Neural progenitor cell (in vitro differentiated cells): ENCODE measurements around the gene KCNMB2. TPM values are rescaled to one million over a fixed set of nuclear protein-coding genes. Genes with fewer than 3 reads are reported as not detected.

Experiments
- DNase-seq: peaks from one replicate; pipeline ENCODE4 v3.0.0-alpha.2; 2016; ENCODE audit warnings: low spot score
- H2AFZ ChIP-seq: fragments of 200-600 bp; sonication (generic); replicated peaks from 2 replicates; pipeline ENCODE4 v1.6.1; 2016; ENCODE audit warnings: antibody characterized with exemption
- H3F3A ChIP-seq: fragments of 200-600 bp; sonication (generic); 2 replicates; pipeline ENCODE4 v1.6.1; 2016; ENCODE audit warnings: antibody characterized with exemption, low read depth
- H3K27ac ChIP-seq: fragments of 200-600 bp; sonication (generic); 2 replicates; pipeline ENCODE4 v1.5.1; 2016; ENCODE audit warnings: mild to moderate bottlenecking
- H3K27me3 ChIP-seq: fragments of 200-600 bp; sonication (generic); 2 replicates; pipeline ENCODE4 v1.6.1; 2016; ENCODE audit warnings: mild to moderate bottlenecking, moderate library complexity
- H3K36me3 ChIP-seq: fragments of 200-600 bp; sonication (generic); 2 replicates; pipeline ENCODE4 v1.5.1; 2016
- H3K4me1 ChIP-seq: fragments of 200-600 bp; sonication (generic); 2 replicates; pipeline ENCODE4 v1.6.1; 2016; ENCODE audit warnings: mixed run types
- H3K4me2 ChIP-seq: fragments of 200-600 bp; sonication (generic); 2 replicates; pipeline ENCODE4 v1.6.1; 2016
- H3K4me3 ChIP-seq: fragments of 200-600 bp; sonication (generic); 2 replicates; pipeline ENCODE4 v1.5.1; 2016
- H3K79me2 ChIP-seq: fragments of 200-600 bp; sonication (generic); 2 replicates; pipeline ENCODE4 v1.6.1; 2016; ENCODE audit warnings: low read depth
- H3K9ac ChIP-seq: fragments of 200-600 bp; sonication (generic); 2 replicates; pipeline ENCODE4 v1.6.1; 2016
- H3K9me3 ChIP-seq: fragments of 200-600 bp; sonication (generic); 2 replicates; pipeline ENCODE4 v1.5.1; 2016; ENCODE audit warnings: low read depth
- H4K20me1 ChIP-seq: fragments of 200-600 bp; sonication (generic); 2 replicates; pipeline ENCODE4 v1.6.1; 2016; ENCODE audit warnings: low read depth
- H3K27ac Mint-ChIP-seq: 3 replicates; pipeline ENCODE4 v1.8.0; 2021; ENCODE audit warnings: mixed read lengths
- H3K27me3 Mint-ChIP-seq: 2 replicates; pipeline ENCODE4 v1.8.0; 2022; ENCODE audit warnings: low read depth, mild to moderate bottlenecking, inconsistent platforms, moderate library complexity, mixed read lengths; ENCODE audit not compliant: insufficient read depth
- H3K36me3 Mint-ChIP-seq: 3 replicates; pipeline ENCODE4 v1.8.0; 2021; ENCODE audit warnings: mixed read lengths
- H3K4me1 Mint-ChIP-seq: 3 replicates; pipeline ENCODE4 v1.8.0; 2021; ENCODE audit warnings: mixed read lengths
- H3K4me3 Mint-ChIP-seq: 3 replicates; pipeline ENCODE4 v1.8.0; 2021; ENCODE audit warnings: mild to moderate bottlenecking, moderate library complexity, mixed read lengths
- H3K9me3 Mint-ChIP-seq: 3 replicates; pipeline ENCODE4 v1.8.0; 2020; ENCODE audit warnings: mixed read lengths
- EZH2 ChIP-seq: fragments of 200-600 bp; sonication (generic); IDR thresholded peaks from 2 replicates; pipeline ENCODE4 v1.6.1; 2017; ENCODE audit warnings: antibody characterized with exemption, mild to moderate bottlenecking, moderate library complexity
- EZH2phosphoT487 ChIP-seq: fragments of 200-600 bp; sonication (generic); IDR thresholded peaks from 2 replicates; pipeline ENCODE4 v1.6.1; 2017; ENCODE audit warnings: antibody characterized with exemption
- total RNA-seq: library from RNA; depleted of rRNA; stranded (reverse); fragments of >200 nt; gene quantifications from 2 replicates; pipeline ENCODE4 v1.2.3, GENCODE V29; 2015; ENCODE audit warnings: low replicate concordance
- TF ChIP-seq, protein P1 (sequence below): fragments of 200-600 bp; sonication (generic); IDR thresholded peaks from 2 replicates; pipeline ENCODE4 v1.5.1; 2017; ENCODE audit warnings: antibody characterized with exemption, mild to moderate bottlenecking

KCNMB2 gene
- total RNA-seq, 1 donor from 2014 or later: not detected

DNA sequence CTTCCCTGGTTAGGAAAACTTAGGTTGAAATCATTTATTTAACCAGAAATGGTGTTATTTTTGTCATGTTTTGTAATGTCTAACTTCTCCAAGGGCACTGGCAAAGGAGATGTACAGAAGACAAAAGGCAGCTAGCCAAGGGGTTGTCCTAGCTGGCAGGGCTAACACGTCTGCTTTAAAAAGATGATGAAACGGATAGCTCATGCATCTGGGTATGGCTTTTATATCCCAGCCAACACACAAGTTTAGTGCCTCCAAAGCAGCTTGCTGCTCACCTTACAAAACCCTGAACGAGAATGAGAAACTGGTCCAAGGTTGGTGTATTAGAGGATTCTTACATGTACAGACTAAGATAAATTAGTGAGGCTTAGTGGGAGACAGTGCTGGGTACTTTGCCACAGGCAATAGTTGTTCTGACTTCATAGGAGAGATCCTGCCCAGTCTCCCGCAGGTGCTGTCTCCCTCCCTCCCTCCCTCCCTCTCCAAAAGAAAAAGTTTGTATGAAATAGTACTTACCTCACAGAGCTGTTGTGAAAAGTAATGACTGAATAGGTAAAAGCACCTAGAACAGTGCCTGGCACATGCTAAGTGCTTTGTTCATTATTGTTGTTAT, 47.8 kb downstream of the KCNMB2 start:
- no peak overlapping the region for H2AFZ ChIP-seq
- no peak overlapping the region for H3K9ac ChIP-seq
- no peak overlapping the region for H3K4me2 ChIP-seq
- H4K20me1 ChIP-seq: no peaks in the 10 kb centered on the region
- no peak overlapping the region for H3K4me3 ChIP-seq
- no peaks in the 10 kb centered on the region for H3K9me3 ChIP-seq
- Mint-ChIP-seq H3K27me3 (peaks cover 2% of the 10 kb centered on the region), H3K27ac (no peak overlapping the region), H3K9me3 (peaks cover 13% of the 10 kb centered on the region), H3K36me3 (no peaks in the 10 kb centered on the region), H3K4me1 (peaks cover 9% of the 10 kb centered on the region), H3K4me3 (no peak overlapping the region)
- no peak for DNase-seq
- no peaks in the 10 kb centered on the region for H3K27me3 ChIP-seq
- no peak overlapping the region for H3K27ac ChIP-seq
- TF ChIP-seq EZH2 (no peak), EZH2phosphoT487 (no peak)
- TF ChIP-seq, protein P1, sequence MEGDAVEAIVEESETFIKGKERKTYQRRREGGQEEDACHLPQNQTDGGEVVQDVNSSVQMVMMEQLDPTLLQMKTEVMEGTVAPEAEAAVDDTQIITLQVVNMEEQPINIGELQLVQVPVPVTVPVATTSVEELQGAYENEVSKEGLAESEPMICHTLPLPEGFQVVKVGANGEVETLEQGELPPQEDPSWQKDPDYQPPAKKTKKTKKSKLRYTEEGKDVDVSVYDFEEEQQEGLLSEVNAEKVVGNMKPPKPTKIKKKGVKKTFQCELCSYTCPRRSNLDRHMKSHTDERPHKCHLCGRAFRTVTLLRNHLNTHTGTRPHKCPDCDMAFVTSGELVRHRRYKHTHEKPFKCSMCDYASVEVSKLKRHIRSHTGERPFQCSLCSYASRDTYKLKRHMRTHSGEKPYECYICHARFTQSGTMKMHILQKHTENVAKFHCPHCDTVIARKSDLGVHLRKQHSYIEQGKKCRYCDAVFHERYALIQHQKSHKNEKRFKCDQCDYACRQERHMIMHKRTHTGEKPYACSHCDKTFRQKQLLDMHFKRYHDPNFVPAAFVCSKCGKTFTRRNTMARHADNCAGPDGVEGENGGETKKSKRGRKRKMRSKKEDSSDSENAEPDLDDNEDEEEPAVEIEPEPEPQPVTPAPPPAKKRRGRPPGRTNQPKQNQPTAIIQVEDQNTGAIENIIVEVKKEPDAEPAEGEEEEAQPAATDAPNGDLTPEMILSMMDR: no peak
- H3K79me2 ChIP-seq: no peaks in the 10 kb centered on the region
- H3F3A ChIP-seq: no peaks in the 10 kb centered on the region
- H3K4me1 ChIP-seq: peaks cover 4% of the 10 kb centered on the region
- no peaks in the 10 kb centered on the region for H3K36me3 ChIP-seq

DNA sequence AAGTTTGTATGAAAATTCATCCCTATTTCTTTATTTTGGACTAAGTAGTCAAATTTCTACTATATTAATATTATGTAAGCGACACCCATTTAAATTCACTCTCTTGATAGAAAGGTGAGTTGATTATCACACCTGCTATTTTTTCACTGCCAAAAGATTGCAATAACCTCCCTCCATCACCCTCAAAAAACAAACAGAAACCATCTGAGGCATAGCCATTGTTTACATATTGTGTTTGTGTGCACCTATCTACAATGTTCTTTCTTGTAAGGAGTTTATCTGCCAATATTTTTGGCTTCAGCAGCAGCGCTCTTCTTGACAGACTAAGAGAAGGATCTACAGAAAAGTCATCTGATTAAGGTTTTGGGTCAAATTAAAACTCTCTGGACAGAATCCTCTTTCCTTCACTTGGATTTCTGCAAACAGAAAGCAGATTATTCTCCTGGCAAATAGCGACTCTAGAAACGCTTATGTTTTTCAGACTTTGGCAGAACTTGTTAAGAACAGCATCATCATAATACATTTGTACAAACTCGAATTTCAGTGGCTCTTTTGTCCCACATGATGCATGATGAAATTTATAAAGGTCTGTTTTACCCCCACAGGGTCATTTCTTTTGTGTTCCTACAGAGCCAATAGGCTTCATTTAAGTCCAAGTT, 48.6 kb downstream of the KCNMB2 start:
- DNase-seq: no peak
- H3K9me3 ChIP-seq: no peaks in the 10 kb centered on the region
- H3K36me3 ChIP-seq: no peaks in the 10 kb centered on the region
- H3K27ac Mint-ChIP-seq: no peak overlapping the region
- no peaks in the 10 kb centered on the region for H3K27me3 ChIP-seq
- H3K36me3 Mint-ChIP-seq: no peaks in the 10 kb centered on the region
- no peak overlapping the region for H3K27ac ChIP-seq
- H3K4me3 Mint-ChIP-seq: no peak overlapping the region
- TF ChIP-seq, protein P1: no peak
- TF ChIP-seq EZH2 (no peak), EZH2phosphoT487 (no peak)
- no peak overlapping the region for H3K4me3 ChIP-seq
- peaks cover 4% of the 10 kb centered on the region for H3K4me1 ChIP-seq
- no peaks in the 10 kb centered on the region for H4K20me1 ChIP-seq
- peaks cover 2% of the 10 kb centered on the region for H3K27me3 Mint-ChIP-seq
- H3K4me2 ChIP-seq: no peak overlapping the region
- no peaks in the 10 kb centered on the region for H3F3A ChIP-seq
- peaks cover 9% of the 10 kb centered on the region for H3K4me1 Mint-ChIP-seq
- no peak overlapping the region for H3K9ac ChIP-seq
- no peak overlapping the region for H2AFZ ChIP-seq
- peaks cover 8% of the 10 kb centered on the region for H3K9me3 Mint-ChIP-seq
- no peaks in the 10 kb centered on the region for H3K79me2 ChIP-seq

DNA sequence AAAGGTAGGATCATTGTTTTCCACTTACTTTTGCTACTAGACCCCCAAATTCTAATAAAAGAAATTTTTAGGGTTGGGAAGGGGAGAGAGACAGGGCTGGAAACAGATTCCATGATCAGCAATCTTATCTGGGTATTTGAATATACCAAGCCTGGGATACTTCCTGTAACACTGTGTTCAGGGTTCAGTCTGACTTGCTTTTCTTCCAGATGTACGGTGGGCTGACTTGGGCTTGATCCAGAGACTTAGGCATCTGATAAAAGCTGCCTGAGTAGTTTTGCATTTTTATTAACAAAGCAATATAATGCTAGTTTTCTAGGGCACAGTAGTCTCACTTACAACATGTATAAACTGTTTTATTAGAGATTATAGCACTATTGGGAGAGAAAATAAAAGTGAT, 49.2 kb downstream of the KCNMB2 start:
- Mint-ChIP-seq H3K36me3 (no peaks in the 10 kb centered on the region), H3K4me1 (peaks cover 9% of the 10 kb centered on the region), H3K27ac (no peak overlapping the region), H3K9me3 (peaks cover 5% of the 10 kb centered on the region), H3K27me3 (peaks cover 2% of the 10 kb centered on the region), H3K4me3 (no peak overlapping the region)
- H4K20me1 ChIP-seq: no peaks in the 10 kb centered on the region
- no peaks in the 10 kb centered on the region for H3F3A ChIP-seq
- no peaks in the 10 kb centered on the region for H3K9me3 ChIP-seq
- DNase-seq: no peak
- H3K4me3 ChIP-seq: no peak overlapping the region
- H3K4me1 ChIP-seq: peaks cover 4% of the 10 kb centered on the region
- no peak overlapping the region for H3K27ac ChIP-seq
- H3K79me2 ChIP-seq: no peaks in the 10 kb centered on the region
- no peaks in the 10 kb centered on the region for H3K36me3 ChIP-seq
- H3K27me3 ChIP-seq: no peaks in the 10 kb centered on the region
- H2AFZ ChIP-seq: no peak overlapping the region
- TF ChIP-seq EZH2phosphoT487: no peak
- no peak for TF ChIP-seq EZH2
- TF ChIP-seq, protein P1: no peak
- H3K9ac ChIP-seq: no peak overlapping the region
- no peak overlapping the region for H3K4me2 ChIP-seq
